Tongue (tissue), 2 donors: Measurements from ENCODE around the gene PFKFB2. TPM values are rescaled to one million over a fixed set of nuclear protein-coding genes. Genes with fewer than 3 reads are reported as not detected.

Source experiments
- DNase-seq: peaks from one replicate; pipeline ENCODE4 v3.0.0-alpha.2; 2015
- total RNA-seq: library from RNA; depleted of rRNA; stranded (reverse); fragments of >200 nt; gene quantifications from one replicate; pipeline ENCODE4 v1.2.3, GENCODE V29; 2014

Gene PFKFB2
- 9.5 TPM for total RNA-seq

- peak; percentile 97 for DNase-seq
These were observed at the start of gene PFKFB2 for GRCh38 chr1:207052911-207053769. TSS of gene PFKFB2 (plus strand) at chr1:207053275. CDS start at chr1:207054718, 1,443 bp downstream.

- DNase-seq = peak; percentile 56
These were observed 47.9 kb upstream of the PFKFB2 start for GRCh38 chr1:207004931-207005830.

- DNase-seq = no peak
These were observed 47.0 kb upstream of the PFKFB2 start for GRCh38 chr1:207006083-207006482.

- DNase-seq = no peak
These were observed 46.2 kb upstream of the PFKFB2 start for GRCh38 chr1:207006914-207007313.

GRCh38 chr1:207007352-207008033 is 45.6 kb upstream of the PFKFB2 start:
- DNase-seq = peak; percentile 58

- no peak for DNase-seq
These were observed 43.8 kb upstream of the PFKFB2 start for GRCh38 chr1:207009182-207009850.

GRCh38 chr1:207009945-207010344 is 43.1 kb upstream of the PFKFB2 start:
- no peak for DNase-seq

- no peak for DNase-seq
These were observed 42.3 kb upstream of the PFKFB2 start for GRCh38 chr1:207010726-207011125.

GRCh38 chr1:207013321-207014085 is 39.6 kb upstream of the PFKFB2 start:
- no peak for DNase-seq

GRCh38 chr1:207014728-207015127 is 38.3 kb upstream of the PFKFB2 start:
- DNase-seq = no peak

GRCh38 chr1:207015791-207016190 is 37.3 kb upstream of the PFKFB2 start:
- DNase-seq = no peak

- peak; percentile 78 for DNase-seq
These were observed 35.2 kb upstream of the PFKFB2 start for GRCh38 chr1:207017615-207018559.

GRCh38 chr1:207018707-207019106 is 34.4 kb upstream of the PFKFB2 start:
- DNase-seq = no peak

GRCh38 chr1:207019161-207019560 is 33.9 kb upstream of the PFKFB2 start:
- no peak for DNase-seq

- DNase-seq = no peak
These were observed 33.4 kb upstream of the PFKFB2 start for GRCh38 chr1:207019661-207020060.

GRCh38 chr1:207020065-207020708 is 32.9 kb upstream of the PFKFB2 start:
- DNase-seq = peak; percentile 51

GRCh38 chr1:207020709-207021107 is 32.4 kb upstream of the PFKFB2 start:
- no peak for DNase-seq

- DNase-seq = no peak
These were observed 31.8 kb upstream of the PFKFB2 start for GRCh38 chr1:207021139-207021861.
